Ovary (tissue), 9 donors: Measurements from ENCODE around the gene PCDHGB6. TPM values are rescaled to one million over a fixed set of nuclear protein-coding genes. Genes with fewer than 3 reads are reported as not detected.
"Not testable (repeated sequence)": the region's sequence is repeated elsewhere in the genome, so short reads cannot be mapped to it uniquely, and the experiment has no call there.

Experiments
- DNase-seq, 5 donors: peaks; one replicate each; pipeline ENCODE4 v3.0.0-alpha.2; 2019 to 2020
- H3K27ac ChIP-seq, 2 donors: fragments of 200-600 bp; one replicate each; pipeline versions ENCODE4 v1.5.1 to v1.8.0; 2019 to 2022
- H3K27me3 ChIP-seq: fragments of 200-600 bp; one replicate; pipeline ENCODE4 v1.8.0; 2022
- H3K36me3 ChIP-seq: fragments of 200-600 bp; sonication (generic); one replicate; pipeline ENCODE4 v1.5.1; 2019
- H3K4me1 ChIP-seq: one replicate; pipeline ENCODE4 v1.8.1; 2013; ENCODE audit warnings: mild to moderate bottlenecking, moderate library complexity; ENCODE audit not compliant: insufficient read depth
- H3K4me3 ChIP-seq: fragments of 200-600 bp; sonication (generic); one replicate; pipeline ENCODE4 v1.5.1; 2017
- H3K9me3 ChIP-seq, 2 donors: fragments of 200-600 bp in 1 of 2; sonication (generic) in 1 of 2; one replicate each; pipeline versions ENCODE4 v1.5.1 to v1.8.1; 2013 to 2019; ENCODE audit warnings: mild to moderate bottlenecking in 1 of 2, moderate library complexity in 1 of 2
- EP300 ChIP-seq: sonication (generic); formaldehyde crosslinking; IDR thresholded peaks from one replicate; pipeline ENCODE4 v1.6.1; 2017; ENCODE audit warnings: antibody characterized with exemption
- POLR2A ChIP-seq: fragments of 450-650 bp; IDR thresholded peaks from one replicate; pipeline ENCODE4 v1.6.1; 2017; ENCODE audit warnings: antibody characterized with exemption, mild to moderate bottlenecking, moderate library complexity
- WGBS, 3 donors: extraction: QIAGEN DNeasy Blood & Tissue Kit in 1 of 3; methylation state at CpG; one replicate each; pipeline versions ENCODE4 v1.1.5 to v1.1.7; 2013 to 2017; 5-methylcytosine and 5-hydroxymethylcytosine counted together
- intact Hi-C, 4 donors: fragments of 100-400 bp; cut with DNase I; formaldehyde crosslinking; loops; one replicate each; pipeline versions ENCODE4 v1.11.0 to v1.15.1; 2022 to 2023
- polyA plus RNA-seq, 2 donors: library from polyadenylated mRNA; stranded (reverse); fragments of 200-250 nt in 1 of 2; fragments of 350-450 nt in 1 of 2; fragmentation: Illumina TruSeq in 1 of 2; extraction: RNeasy Lipid Tissue Mini Kit (QIAGEN cat#74804) in 1 of 2; gene quantifications; one replicate each; pipeline ENCODE4 v1.2.3, GENCODE V29; 2013 to 2014
- total RNA-seq, 7 donors: library from RNA; depleted of rRNA in 2 of 7; stranded (reverse); fragments of >200 nt in 2 of 7; fragmentation: NEBNext Ultra II Directional in 3 of 7; extraction: Animal tissue kit (Norgen Biotek cat#: 25700) in 3 of 7; gene quantifications; one replicate each; pipeline versions ENCODE4 v1.1.0 to v1.2.4, GENCODE V29; 2016 to 2023
- TF ChIP-seq, protein P1 (sequence below), 3 donors: fragments of 450-650 bp in 2 of 3; fragments of 200-600 bp in 1 of 3; IDR thresholded peaks; one replicate each; pipeline versions ENCODE4 v1.5.1 to v1.8.0; 2016 to 2022; ENCODE audit warnings: antibody characterized with exemption in 3 of 3, mild to moderate bottlenecking in 1 of 3
- donor health status: DM: no; HTN: no; CAD: no; lungs with moderate emphysema.
- donor health status: DM: no; HTN: no; CAD: no.
- donor health status: Bipolar disorder and iron deficiency.
- donor health status: DM: yes; HTN: yes; CAD: no.
- donor health status: DM: no; HTN: no; CAD: no.
- donor health status: DM: yes; HTN: yes; CAD: no.

PCDHGB6 gene
- total and polyA plus RNA-seq, 9 donors, result 7.0 to 18.1 (median 13.6) TPM

DNA sequence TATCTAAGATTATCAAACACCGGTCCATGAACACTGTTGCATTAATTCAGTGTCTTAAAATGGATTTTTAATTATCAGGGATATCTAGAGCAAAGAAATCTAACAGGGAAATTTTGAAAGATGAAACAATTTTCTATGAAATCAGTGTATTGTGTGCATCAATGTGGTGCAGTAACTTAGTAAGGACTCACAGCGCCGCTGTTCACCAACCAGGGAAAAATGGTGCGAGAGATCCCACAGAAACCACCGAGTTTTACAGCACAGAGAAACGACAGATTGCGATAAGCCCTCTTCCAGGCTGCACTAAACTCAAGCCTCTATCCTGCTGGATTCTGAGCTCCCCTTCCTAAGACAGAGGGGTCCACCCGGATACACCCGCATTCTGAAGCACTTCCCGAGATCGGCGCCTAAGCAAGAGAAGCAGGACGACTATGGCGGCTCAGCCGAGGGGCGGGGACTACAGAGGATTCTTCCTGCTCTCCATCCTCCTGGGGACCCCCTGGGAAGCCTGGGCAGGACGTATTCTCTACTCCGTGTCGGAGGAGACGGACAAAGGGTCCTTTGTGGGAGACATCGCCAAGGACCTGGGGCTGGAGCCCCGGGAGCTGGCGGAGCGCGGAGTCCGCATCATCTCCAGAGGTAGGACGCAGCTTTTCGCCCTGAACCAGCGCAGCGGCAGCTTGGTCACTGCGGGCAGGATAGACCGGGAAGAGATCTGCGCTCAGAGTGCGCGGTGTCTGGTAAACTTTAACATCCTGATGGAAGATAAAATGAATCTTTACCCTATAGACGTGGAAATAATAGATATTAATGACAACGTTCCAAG lies 25.1 kb upstream of the PCDHGB6 start, which contains the start of gene PCDHGA7:
Gene PCDHGA7 (plus strand): TSS at position 274 of the 826 bp plus-strand sequence. CDS start 158 bp downstream, at position 432.
- Histone ChIP-seq H3K27ac (no peak within 1 kb of the TSS), H3K4me1 (no peaks in the 10 kb centered on the region), H3K9me3 (peaks cover 12 to 35% of the 10 kb centered on the region in 2 donors), H3K36me3 (no peaks in the 10 kb centered on the region), H3K27me3 (no peaks in the 10 kb centered on the region), H3K4me3 (no peak within 1 kb of the TSS)
- TF ChIP-seq, protein P1, sequence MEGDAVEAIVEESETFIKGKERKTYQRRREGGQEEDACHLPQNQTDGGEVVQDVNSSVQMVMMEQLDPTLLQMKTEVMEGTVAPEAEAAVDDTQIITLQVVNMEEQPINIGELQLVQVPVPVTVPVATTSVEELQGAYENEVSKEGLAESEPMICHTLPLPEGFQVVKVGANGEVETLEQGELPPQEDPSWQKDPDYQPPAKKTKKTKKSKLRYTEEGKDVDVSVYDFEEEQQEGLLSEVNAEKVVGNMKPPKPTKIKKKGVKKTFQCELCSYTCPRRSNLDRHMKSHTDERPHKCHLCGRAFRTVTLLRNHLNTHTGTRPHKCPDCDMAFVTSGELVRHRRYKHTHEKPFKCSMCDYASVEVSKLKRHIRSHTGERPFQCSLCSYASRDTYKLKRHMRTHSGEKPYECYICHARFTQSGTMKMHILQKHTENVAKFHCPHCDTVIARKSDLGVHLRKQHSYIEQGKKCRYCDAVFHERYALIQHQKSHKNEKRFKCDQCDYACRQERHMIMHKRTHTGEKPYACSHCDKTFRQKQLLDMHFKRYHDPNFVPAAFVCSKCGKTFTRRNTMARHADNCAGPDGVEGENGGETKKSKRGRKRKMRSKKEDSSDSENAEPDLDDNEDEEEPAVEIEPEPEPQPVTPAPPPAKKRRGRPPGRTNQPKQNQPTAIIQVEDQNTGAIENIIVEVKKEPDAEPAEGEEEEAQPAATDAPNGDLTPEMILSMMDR (IDR thresholded peaks at IDR 0.05), result no peak
- TF ChIP-seq EP300 (no peak), POLR2A (no peak)
- no peak for DNase-seq
- WGBS, 3 donors, result 12 to 16% (median 14%) methylated on average over 35 to 37 of the region's 37 CpGs
- intact Hi-C loops, result no loop called here

DNA sequence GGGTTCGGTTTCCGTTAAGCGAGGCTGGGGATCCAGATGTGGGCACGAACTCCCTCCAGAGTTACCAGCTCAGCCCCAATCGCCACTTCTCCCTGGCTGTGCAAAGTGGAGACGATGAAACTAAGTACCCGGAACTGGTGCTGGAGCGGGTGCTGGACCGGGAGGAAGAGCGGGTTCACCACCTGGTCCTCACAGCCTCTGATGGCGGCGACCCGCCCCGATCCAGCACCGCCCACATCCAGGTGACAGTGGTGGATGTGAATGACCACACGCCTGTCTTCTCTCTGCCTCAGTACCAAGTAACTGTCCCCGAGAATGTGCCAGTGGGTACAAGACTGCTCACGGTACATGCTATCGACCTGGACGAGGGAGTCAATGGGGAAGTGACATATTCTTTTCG lies 24.5 kb upstream of the PCDHGB6 start:
- WGBS, 3 donors, result 33 to 41% (median 35%) methylated on average over 21 of the region's 21 CpGs
- no peaks in the 10 kb centered on the region for H3K4me1 ChIP-seq
- DNase-seq, result no peak
- H3K9me3 ChIP-seq, result peaks cover 12 to 36% of the 10 kb centered on the region in 2 donors
- no peaks in the 10 kb centered on the region for H3K36me3 ChIP-seq
- no peaks in the 10 kb centered on the region for H3K27me3 ChIP-seq
- H3K4me3 ChIP-seq, result no peak overlapping the region
- no peak overlapping the region for H3K27ac ChIP-seq
- no peak for TF ChIP-seq POLR2A
- TF ChIP-seq EP300, result no peak
- TF ChIP-seq, protein P1 (IDR thresholded peaks at IDR 0.05), result no peak
- intact Hi-C loops, result no loop called here

DNA sequence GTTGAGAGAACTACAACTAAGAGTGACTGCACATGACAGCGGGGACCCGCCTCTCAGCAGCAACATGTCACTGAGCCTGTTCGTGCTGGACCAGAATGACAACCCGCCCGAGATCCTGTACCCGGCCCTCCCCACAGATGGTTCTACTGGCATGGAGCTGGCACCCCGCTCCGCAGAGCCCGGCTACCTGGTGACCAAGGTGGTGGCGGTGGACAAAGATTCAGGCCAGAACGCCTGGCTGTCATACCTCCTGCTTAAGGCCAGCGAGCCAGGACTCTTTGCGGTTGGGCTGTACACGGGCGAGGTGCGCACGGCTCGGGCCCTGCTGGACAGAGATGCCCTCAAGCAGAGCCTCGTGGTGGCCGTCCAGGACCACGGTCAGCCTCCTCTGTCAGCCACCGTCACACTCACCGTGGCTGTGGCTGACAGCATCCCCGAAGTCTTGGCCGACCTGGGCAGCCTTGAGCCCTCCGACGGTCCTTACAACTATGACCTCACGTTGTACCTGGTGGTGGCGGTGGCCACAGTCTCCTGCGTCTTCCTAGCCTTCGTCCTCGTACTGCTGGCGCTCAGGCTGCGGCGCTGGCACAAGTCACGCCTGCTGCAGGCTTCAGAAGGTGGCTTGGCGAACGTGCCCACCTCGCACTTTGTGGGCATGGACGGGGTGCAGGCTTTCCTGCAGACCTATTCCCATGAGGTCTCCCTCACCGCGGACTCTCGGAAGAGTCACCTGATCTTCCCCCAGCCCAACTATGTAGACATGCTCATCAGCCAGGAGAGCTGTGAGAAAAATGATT lies 23.2 kb upstream of the PCDHGB6 start:
- no peak for TF ChIP-seq EP300
- no peak for TF ChIP-seq POLR2A
- TF ChIP-seq, protein P1 (IDR thresholded peaks at IDR 0.05), result no peak
- no peak overlapping the region for H3K27ac ChIP-seq
- no peak for DNase-seq
- peaks cover 16 to 49% of the 10 kb centered on the region in 2 donors for H3K9me3 ChIP-seq
- no peaks in the 10 kb centered on the region for H3K4me1 ChIP-seq
- H3K4me3 ChIP-seq, result no peak overlapping the region
- intact Hi-C loops, result no loop called here
- WGBS, 3 donors, result 38 to 57% (median 47%) methylated on average over 36 to 43 of the region's 43 CpGs
- H3K27me3 ChIP-seq, result no peaks in the 10 kb centered on the region
- H3K36me3 ChIP-seq, result no peaks in the 10 kb centered on the region

DNA sequence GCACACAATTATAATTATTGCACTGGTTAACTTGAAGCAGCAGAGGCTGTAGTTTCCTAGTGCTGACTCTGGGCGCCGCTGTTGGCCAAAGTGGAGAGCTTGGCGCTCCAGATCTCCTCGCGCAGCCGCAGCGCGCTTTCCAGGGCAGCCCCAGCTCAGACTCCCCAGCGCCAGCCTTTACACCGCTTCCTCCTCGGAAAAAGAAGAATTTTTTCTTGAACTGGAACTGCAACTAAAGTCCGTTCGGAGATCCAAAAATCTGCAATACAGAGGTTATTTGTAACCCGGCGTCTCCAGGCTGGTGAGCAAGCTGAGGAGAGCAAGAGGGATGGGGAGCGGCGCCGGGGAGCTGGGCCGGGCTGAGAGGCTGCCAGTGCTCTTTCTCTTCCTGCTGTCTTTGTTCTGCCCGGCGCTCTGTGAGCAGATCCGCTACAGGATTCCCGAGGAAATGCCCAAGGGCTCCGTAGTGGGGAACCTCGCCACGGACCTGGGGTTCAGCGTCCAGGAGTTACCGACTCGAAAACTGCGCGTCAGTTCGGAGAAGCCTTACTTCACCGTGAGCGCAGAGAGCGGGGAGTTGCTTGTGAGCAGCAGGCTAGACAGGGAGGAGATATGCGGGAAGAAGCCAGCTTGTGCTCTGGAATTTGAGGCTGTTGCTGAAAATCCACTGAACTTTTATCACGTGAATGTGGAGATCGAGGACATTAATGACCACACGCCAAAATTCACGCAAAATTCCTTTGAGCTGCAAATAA lies 20.1 kb upstream of the PCDHGB6 start, which contains the start of gene PCDHGB4:
Gene PCDHGB4 (plus strand): TSS at position 142 of the 755 bp plus-strand sequence. CDS start 187 bp downstream, at position 329.
- H3K36me3 ChIP-seq, intact Hi-C loops, H3K4me1 ChIP-seq, H3K4me3 ChIP-seq, H3K27ac ChIP-seq, H3K27me3 ChIP-seq, DNase-seq: not testable (repeated sequence)
- H3K9me3 ChIP-seq, result peaks cover 19 to 61% of the 10 kb centered on the region in 2 donors
- WGBS, 3 donors, result 11 to 16% (median 11%) methylated on average over 22 to 24 of the region's 40 CpGs
